Activated naive CD8-positive, alpha-beta T cell treated with anti-CD3 and anti-CD28 coated beads, Interleukin-2, amount 10 ng/mL, durations not matched to agents 7 days and 5 days (primary cell): Measurements from ENCODE around the gene ZNF331. TPM values are rescaled to one million over a fixed set of nuclear protein-coding genes. Genes with fewer than 3 reads are reported as not detected.

Experiments used
- ATAC-seq: fragments of 150-1000 bp; cut with Tn5 transposase; one replicate; pipeline ENCODE4 v1.10.0; 2021; ENCODE audit warnings: low read depth, moderate library complexity
- POLR2A ChIA-PET: fragments of 350-600 bp; sonication (Branson Sonifier 250); formaldehyde crosslinking; loops from one replicate; lab custom pipeline; 2021; ENCODE audit warnings: antibody characterized with exemption; lab: Charles Lee
- DNase-seq: peaks from one replicate; pipeline ENCODE4 v3.0.0; 2021
- H3K27ac Mint-ChIP-seq: one replicate; pipeline ENCODE4 v1.8.0; 2022; ENCODE audit warnings: mild to moderate bottlenecking, mixed read lengths
- H3K27me3 Mint-ChIP-seq: one replicate; pipeline ENCODE4 v1.8.0; 2022; ENCODE audit warnings: mild to moderate bottlenecking, moderate library complexity, mixed read lengths
- H3K36me3 Mint-ChIP-seq: one replicate; pipeline ENCODE4 v1.8.0; 2021; ENCODE audit warnings: mild to moderate bottlenecking, mixed read lengths
- H3K4me1 Mint-ChIP-seq: one replicate; pipeline ENCODE4 v1.8.0; 2021; ENCODE audit warnings: mixed read lengths
- H3K4me3 Mint-ChIP-seq: one replicate; pipeline ENCODE4 v1.8.0; 2022; ENCODE audit warnings: mild to moderate bottlenecking, moderate library complexity, mixed read lengths
- H3K9me3 Mint-ChIP-seq: one replicate; pipeline ENCODE4 v1.8.0; 2021; ENCODE audit warnings: mixed read lengths
- total RNA-seq, 2 experiments: library from RNA; stranded (reverse); gene quantifications; one replicate each; pipeline ENCODE4 v1.2.3, GENCODE V29; 2021

ZNF331 gene
- total RNA-seq, 2 experiments from 2014 or later: 27.5 to 29.8 TPM

DNA sequence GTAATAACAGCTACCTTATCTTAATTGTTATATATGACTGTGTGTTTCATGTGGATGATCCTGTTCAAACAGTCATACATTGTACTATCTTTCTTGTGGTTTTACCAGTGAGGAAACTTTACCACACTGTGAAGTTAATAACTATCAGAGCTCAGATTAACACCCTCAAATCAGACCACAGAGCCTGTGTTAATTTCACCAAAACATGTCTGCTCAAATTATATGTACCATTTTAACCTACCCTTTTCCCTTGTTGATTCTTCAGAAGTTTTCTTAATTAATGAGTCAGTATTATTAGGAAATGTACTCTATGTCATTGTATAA is 1.8 kb upstream of the ZNF331 start:
- DNase-seq: no peak
- H3K27ac Mint-ChIP-seq: no peak overlapping the region
- H3K4me1 Mint-ChIP-seq: peaks cover 9% of the 10 kb centered on the region
- POLR2A ChIA-PET: interaction anchor here (0.8 kb wide), 1 partner anchor 15 kb away, joined by 4 read pairs; no protein-coding TSS in a partner anchor
- ATAC-seq: no peak
- peaks cover 4% of the 10 kb centered on the region for H3K9me3 Mint-ChIP-seq
- no peaks in the 10 kb centered on the region for H3K27me3 Mint-ChIP-seq
- H3K4me3 Mint-ChIP-seq: peak overlapping the region; percentile 11
- peaks cover 35% of the 10 kb centered on the region for H3K36me3 Mint-ChIP-seq

- POLR2A ChIA-PET: interaction anchor here (0.8 to 1.4 kb wide), 2 partner anchors 16 to 18 kb away, joined by 3 to 8 read pairs; no protein-coding TSS in a partner anchor
- Mint-ChIP-seq H3K4me1 (peaks cover 9% of the 10 kb centered on the region), H3K9me3 (peaks cover 6% of the 10 kb centered on the region), H3K4me3 (peak overlapping the region; percentile 91), H3K27me3 (no peaks in the 10 kb centered on the region), H3K36me3 (peaks cover 39% of the 10 kb centered on the region), H3K27ac (peak overlapping the region; percentile 97)
- no peak for DNase-seq
- no peak for ATAC-seq
Observed at GRCh38 chr19:53537121-53537520, 824 bp upstream of the ZNF331 start.

GRCh38 chr19:53538378-53539109 is 599 bp downstream of the ZNF331 start:
- Mint-ChIP-seq H3K27me3 (no peaks in the 10 kb centered on the region), H3K4me3 (peak overlapping the region; percentile 91), H3K27ac (peak overlapping the region; percentile 97), H3K36me3 (peaks cover 31% of the 10 kb centered on the region), H3K4me1 (peaks cover 9% of the 10 kb centered on the region), H3K9me3 (peaks cover 4% of the 10 kb centered on the region)
- ATAC-seq (peak; percentile 5), DNase-seq (no peak)
- POLR2A ChIA-PET: no interaction called here

DNA sequence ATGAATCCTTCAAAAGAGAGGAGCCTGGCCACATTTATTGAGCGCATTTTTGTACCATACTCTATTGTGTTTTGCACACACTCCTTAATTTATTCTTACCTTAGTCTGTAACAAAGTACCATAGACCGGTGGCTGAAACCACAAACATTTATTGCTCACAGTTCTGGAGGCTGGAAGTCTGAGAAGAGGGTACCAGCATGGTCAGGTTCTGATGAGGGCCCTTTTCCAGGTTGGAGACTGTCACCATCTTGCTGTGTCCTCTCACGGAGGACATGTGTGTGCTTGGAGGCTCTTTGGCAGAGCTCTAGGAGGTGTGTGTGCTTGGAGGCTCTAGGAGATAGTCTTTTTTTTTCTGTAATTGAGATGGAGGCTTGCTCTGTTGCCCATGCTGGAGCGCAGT is 2.1 kb downstream of the ZNF331 start:
- Mint-ChIP-seq H3K36me3 (peaks cover 31% of the 10 kb centered on the region), H3K27ac (no peak overlapping the region), H3K27me3 (no peaks in the 10 kb centered on the region), H3K4me1 (peaks cover 9% of the 10 kb centered on the region), H3K4me3 (no peak overlapping the region), H3K9me3 (peaks cover 5% of the 10 kb centered on the region)
- DNase-seq: no peak
- POLR2A ChIA-PET: no interaction called here
- ATAC-seq: no peak

DNA sequence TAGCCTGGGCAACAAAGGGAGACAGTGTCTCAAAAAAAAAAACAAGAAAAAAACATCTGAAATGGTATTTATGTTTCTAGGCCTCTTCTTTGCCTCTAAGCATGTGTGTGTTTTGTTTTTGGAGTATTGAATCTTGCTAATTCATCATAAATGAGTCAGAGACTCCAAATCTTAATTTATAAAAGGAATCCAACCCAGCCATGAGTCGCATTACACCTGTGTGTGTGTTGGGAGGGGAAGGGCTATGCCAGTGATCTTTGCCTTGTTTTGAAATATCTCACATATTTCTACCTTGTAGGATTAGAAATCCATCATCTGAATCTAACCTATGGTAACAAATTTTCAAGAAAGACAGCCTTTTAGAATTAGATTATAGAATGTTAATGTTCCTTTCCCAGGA is 4.0 kb downstream of the ZNF331 start:
- Mint-ChIP-seq H3K27me3 (no peaks in the 10 kb centered on the region), H3K4me3 (no peak overlapping the region), H3K36me3 (peaks cover 32% of the 10 kb centered on the region), H3K9me3 (peaks cover 5% of the 10 kb centered on the region), H3K4me1 (peaks cover 1% of the 10 kb centered on the region), H3K27ac (no peak overlapping the region)
- POLR2A ChIA-PET: no interaction called here
- DNase-seq (no peak), ATAC-seq (no peak)

DNA sequence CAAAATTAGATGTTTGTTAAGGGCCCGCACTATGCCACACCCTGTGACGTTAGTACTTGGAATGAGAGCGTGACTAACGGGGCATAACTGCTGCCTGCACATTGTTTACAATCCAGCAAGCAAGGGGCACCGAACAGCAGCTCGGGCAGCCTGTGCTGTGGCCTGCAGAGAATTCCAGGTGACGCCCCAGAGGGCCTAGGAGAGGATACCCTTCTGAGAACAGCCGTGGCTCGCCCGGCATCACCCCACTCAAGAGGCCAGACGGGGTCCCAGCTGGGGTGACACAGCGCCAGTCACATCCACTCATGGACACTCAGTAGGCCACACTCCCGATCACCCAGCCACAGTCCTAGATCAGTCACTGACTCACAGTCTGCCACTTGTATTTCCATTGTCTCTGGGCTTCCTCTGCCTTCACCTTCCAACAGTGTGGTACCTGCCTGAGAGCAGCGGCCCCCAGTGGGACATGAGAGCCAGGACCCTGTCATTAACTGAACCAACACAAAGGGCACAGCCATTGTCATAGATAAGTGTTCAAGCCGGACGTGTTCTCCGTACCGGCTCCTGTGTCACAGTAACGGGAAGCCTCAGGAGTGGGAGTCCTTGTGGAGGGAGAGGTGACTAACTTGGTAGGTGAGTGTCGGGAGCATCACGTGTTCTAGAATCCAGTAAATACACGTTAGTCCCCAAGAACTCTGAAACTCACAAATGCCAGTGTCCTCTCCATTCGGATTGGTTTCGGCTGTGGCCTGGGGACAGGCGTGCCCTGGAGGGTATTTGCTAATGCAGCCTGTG is 7.5 kb downstream of the ZNF331 start:
- H3K36me3 Mint-ChIP-seq: peaks cover 39% of the 10 kb centered on the region
- POLR2A ChIA-PET: no interaction called here
- no peak overlapping the region for H3K4me3 Mint-ChIP-seq
- H3K9me3 Mint-ChIP-seq: peaks cover 7% of the 10 kb centered on the region
- H3K27me3 Mint-ChIP-seq: no peaks in the 10 kb centered on the region
- ATAC-seq: no peak
- H3K4me1 Mint-ChIP-seq: peaks cover 1% of the 10 kb centered on the region
- H3K27ac Mint-ChIP-seq: no peak overlapping the region
- no peak for DNase-seq

- no peak for DNase-seq
- H3K9me3 Mint-ChIP-seq: peaks cover 7% of the 10 kb centered on the region
- peaks cover 1% of the 10 kb centered on the region for H3K4me1 Mint-ChIP-seq
- H3K4me3 Mint-ChIP-seq: no peak overlapping the region
- H3K36me3 Mint-ChIP-seq: peaks cover 35% of the 10 kb centered on the region
- POLR2A ChIA-PET: no interaction called here
- ATAC-seq: no peak
- no peak overlapping the region for H3K27ac Mint-ChIP-seq
- no peaks in the 10 kb centered on the region for H3K27me3 Mint-ChIP-seq
Observed at GRCh38 chr19:53546758-53547513, 9.0 kb downstream of the ZNF331 start.

- DNase-seq: no peak
- no peaks in the 10 kb centered on the region for H3K27me3 Mint-ChIP-seq
- no peak overlapping the region for H3K27ac Mint-ChIP-seq
- H3K9me3 Mint-ChIP-seq: peaks cover 2% of the 10 kb centered on the region
- H3K4me3 Mint-ChIP-seq: no peak overlapping the region
- POLR2A ChIA-PET: no interaction called here
- H3K36me3 Mint-ChIP-seq: peaks cover 31% of the 10 kb centered on the region
- peaks cover 4% of the 10 kb centered on the region for H3K4me1 Mint-ChIP-seq
- no peak for ATAC-seq
Observed at GRCh38 chr19:53549340-53549739, 11.4 kb downstream of the ZNF331 start.

DNA sequence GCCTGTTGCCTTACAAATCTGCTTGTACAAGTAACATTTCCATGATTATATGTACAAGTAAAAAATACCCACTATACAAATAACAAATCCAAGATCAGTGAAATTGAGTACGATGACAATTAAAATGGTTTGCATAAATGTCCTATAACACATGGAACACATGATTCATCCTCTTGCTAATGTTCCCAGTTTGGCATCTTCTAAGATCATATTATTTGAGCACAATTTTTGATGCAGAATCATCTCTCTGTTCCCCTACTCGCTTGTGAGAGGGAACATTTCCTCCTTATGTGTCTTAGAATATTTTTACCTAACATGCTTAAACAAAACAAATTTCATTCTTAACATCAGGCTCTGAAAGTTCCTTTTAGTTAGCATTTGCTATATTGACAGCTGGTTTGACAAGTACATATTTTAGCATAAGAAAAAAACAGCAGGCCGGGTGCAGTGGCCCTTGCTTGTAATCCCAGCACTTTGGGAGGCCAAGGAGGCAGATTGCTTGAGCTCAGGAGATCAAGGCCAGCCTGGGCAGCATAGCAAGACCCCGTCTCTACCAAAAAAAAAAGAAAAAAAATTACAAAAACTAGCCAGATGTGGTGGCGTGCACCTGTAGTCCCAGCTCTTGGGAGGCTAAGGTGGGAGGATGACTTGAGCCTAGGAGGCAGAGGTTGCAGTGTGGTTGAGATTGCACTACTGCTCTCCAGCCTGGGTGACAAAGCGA is 14.2 kb downstream of the ZNF331 start:
- POLR2A ChIA-PET: no interaction called here
- H3K9me3 Mint-ChIP-seq: peaks cover 2% of the 10 kb centered on the region

GRCh38 chr19:53553156-53553555 is 15.2 kb downstream of the ZNF331 start:
- no peaks in the 10 kb centered on the region for H3K27me3 Mint-ChIP-seq
- peaks cover 2% of the 10 kb centered on the region for H3K9me3 Mint-ChIP-seq
- ATAC-seq: no peak
- H3K4me1 Mint-ChIP-seq: peaks cover 3% of the 10 kb centered on the region
- POLR2A ChIA-PET: no interaction called here
- H3K4me3 Mint-ChIP-seq: peak overlapping the region; percentile 90
- peak overlapping the region; percentile 93 for H3K27ac Mint-ChIP-seq
- peaks cover 23% of the 10 kb centered on the region for H3K36me3 Mint-ChIP-seq
- DNase-seq: no peak

More for the DNA sequence above, 14.2 kb downstream of the ZNF331 start:
- no peak overlapping the region for H3K27ac Mint-ChIP-seq
- ATAC-seq (no peak), DNase-seq (no peak)
- H3K4me3 Mint-ChIP-seq: no peak overlapping the region
- H3K4me1 Mint-ChIP-seq: peaks cover 3% of the 10 kb centered on the region
- H3K27me3 Mint-ChIP-seq: no peaks in the 10 kb centered on the region
- peaks cover 26% of the 10 kb centered on the region for H3K36me3 Mint-ChIP-seq

DNA sequence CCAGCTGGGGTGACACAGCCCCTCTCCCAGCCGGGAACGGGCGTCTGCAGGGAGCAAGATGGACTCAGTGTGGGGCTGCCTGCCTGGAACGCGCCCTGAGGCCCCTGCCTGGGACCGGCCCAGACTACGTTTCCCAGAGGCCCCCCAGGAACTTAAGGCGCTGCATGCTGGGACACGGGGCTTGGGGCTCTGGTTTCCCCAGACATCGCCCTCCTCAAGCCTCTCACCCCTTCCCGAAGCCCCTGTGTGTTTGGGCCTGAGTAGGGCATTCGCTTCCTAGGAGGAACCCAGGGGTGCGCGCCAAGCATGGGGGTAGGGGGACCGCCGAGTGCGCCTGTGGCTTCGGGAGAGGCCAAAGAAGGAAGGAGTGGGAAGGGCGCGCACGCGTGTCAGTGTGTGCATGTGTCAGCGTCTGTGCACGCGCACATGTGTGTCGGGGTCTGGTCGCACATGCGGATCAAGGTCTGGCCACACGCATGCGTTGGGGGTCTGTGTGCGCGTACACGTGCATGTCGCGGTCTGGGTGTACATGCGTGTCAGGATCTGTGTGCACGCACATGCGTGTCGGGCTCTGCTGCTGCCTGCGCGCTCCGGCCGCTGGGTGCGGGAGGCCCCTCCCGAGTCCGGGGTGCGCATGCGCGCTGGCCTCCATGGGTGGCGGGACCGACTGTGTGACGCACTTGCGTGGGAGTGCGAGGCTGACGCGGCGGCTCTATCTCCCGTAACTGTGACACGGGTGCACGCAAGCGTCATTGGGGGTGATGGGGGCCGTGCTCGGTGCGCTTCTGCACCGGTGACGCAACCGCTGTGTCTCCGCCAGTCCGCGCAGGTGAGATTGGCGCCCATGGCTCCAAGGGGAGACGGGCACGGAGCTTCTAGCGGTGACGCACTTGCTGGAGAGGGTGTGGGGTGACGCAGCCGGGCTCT is 16.2 kb downstream of the ZNF331 start:
- Mint-ChIP-seq H3K36me3 (peaks cover 27% of the 10 kb centered on the region), H3K4me1 (peaks cover 3% of the 10 kb centered on the region), H3K9me3 (peaks cover 5% of the 10 kb centered on the region), H3K4me3 (peak overlapping the region; percentile 90), H3K27ac (peak overlapping the region; percentile 93), H3K27me3 (no peaks in the 10 kb centered on the region)
- ATAC-seq: peak; percentile 83
- POLR2A ChIA-PET: interaction anchor here (0.7 to 1.3 kb wide), 2 partner anchors 17 to 33 kb away, joined by 3 to 5 read pairs; no protein-coding TSS in a partner anchor
- DNase-seq: peak; percentile 91

- ATAC-seq (peak; percentile 14), DNase-seq (no peak)
- Mint-ChIP-seq H3K4me3 (peak overlapping the region; percentile 90), H3K4me1 (peaks cover 3% of the 10 kb centered on the region), H3K36me3 (peaks cover 30% of the 10 kb centered on the region), H3K27ac (peak overlapping the region; percentile 93), H3K27me3 (no peaks in the 10 kb centered on the region), H3K9me3 (peaks cover 5% of the 10 kb centered on the region)
- POLR2A ChIA-PET: interaction anchor here (0.7 to 1.3 kb wide), 2 partner anchors 18 to 34 kb away, joined by 3 to 5 read pairs; no protein-coding TSS in a partner anchor
Observed at GRCh38 chr19:53554804-53555203, 16.9 kb downstream of the ZNF331 start.
